Mesenchymal stem cell (in vitro differentiated cells and primary cell): Measurements from ENCODE around the gene TGFBI.

Experiments used
- DNase-seq: peaks from one replicate; pipeline ENCODE4 v3.0.0-alpha.2; 2013
- H2AFZ ChIP-seq: one replicate; pipeline ENCODE4 v1.6.1; 2013; ENCODE audit warnings: low read depth, mild to moderate bottlenecking, control low read depth, inconsistent platforms, low read length, moderate library complexity
- H2AK5ac ChIP-seq: 2 replicates; pipeline ENCODE4 v1.6.1; 2013; ENCODE audit warnings: low read length, moderate library complexity, mild to moderate bottlenecking, inconsistent platforms; ENCODE audit not compliant: severe bottlenecking
- H2BK120ac ChIP-seq: one replicate; pipeline ENCODE4 v1.6.1; 2013; ENCODE audit warnings: low read depth, mild to moderate bottlenecking, inconsistent platforms, low read length, moderate library complexity
- H2BK12ac ChIP-seq, 2 experiments: one replicate each; pipeline ENCODE4 v1.6.1; 2013; ENCODE audit warnings: inconsistent platforms in 2 of 2, low read length in 2 of 2, mild to moderate bottlenecking in 2 of 2, moderate library complexity in 2 of 2, control low read depth in 1 of 2
- H2BK15ac ChIP-seq: one replicate; pipeline ENCODE4 v1.6.1; 2013; ENCODE audit warnings: mild to moderate bottlenecking, low read depth, inconsistent platforms; ENCODE audit not compliant: poor library complexity, severe bottlenecking
- H2BK5ac ChIP-seq: 2 replicates; pipeline ENCODE4 v1.6.1; 2013; ENCODE audit warnings: low read depth, mild to moderate bottlenecking, low read length, control low read depth, inconsistent platforms; ENCODE audit not compliant: poor library complexity, severe bottlenecking
- H3K14ac ChIP-seq, 2 experiments: one replicate each; pipeline ENCODE4 v1.6.1; 2013; ENCODE audit warnings: inconsistent platforms in 2 of 2, low read length in 2 of 2, control low read depth in 1 of 2, mild to moderate bottlenecking in 1 of 2, moderate library complexity in 1 of 2
- H3K18ac ChIP-seq, 2 experiments: one replicate each; pipeline ENCODE4 v1.6.1; 2013; ENCODE audit warnings: inconsistent platforms in 2 of 2, low read length in 2 of 2, control low read depth in 1 of 2, low read depth in 1 of 2, mild to moderate bottlenecking in 1 of 2
- H3K23ac ChIP-seq, 2 experiments: one replicate each; pipeline ENCODE4 v1.6.1; 2013; ENCODE audit warnings: inconsistent platforms in 2 of 2, low read length in 2 of 2, mild to moderate bottlenecking in 2 of 2, moderate library complexity in 2 of 2, control low read depth in 1 of 2
- H3K27ac ChIP-seq: 2 replicates; pipeline ENCODE4 v1.5.1; 2013; ENCODE audit warnings: mild to moderate bottlenecking, moderate library complexity, low read length, control low read depth, inconsistent platforms; ENCODE audit not compliant: poor library complexity, severe bottlenecking
- H3K27me3 ChIP-seq, 2 experiments: 2 replicates each; pipeline versions ENCODE4 v1.6.1 to v1.7.0; 2013; ENCODE audit warnings: low read length in 2 of 2, mild to moderate bottlenecking in 2 of 2, moderate library complexity in 2 of 2, control low read depth in 1 of 2, inconsistent platforms in 1 of 2; ENCODE audit not compliant: control insufficient read depth in 1 of 2, insufficient read depth in 1 of 2
- H3K36me3 ChIP-seq, 2 experiments: 2 replicates each; pipeline versions ENCODE4 v1.6.1 to v1.7.0; 2013; ENCODE audit warnings: low read length in 2 of 2, control low read depth in 1 of 2, inconsistent platforms in 1 of 2, low read depth in 1 of 2, mild to moderate bottlenecking in 1 of 2; ENCODE audit not compliant: insufficient read depth in 2 of 2, control insufficient read depth in 1 of 2
- H3K4ac ChIP-seq, 2 experiments: one replicate each; pipeline ENCODE4 v1.6.1; 2013; ENCODE audit warnings: inconsistent platforms in 2 of 2, low read length in 2 of 2, mild to moderate bottlenecking in 2 of 2, moderate library complexity in 2 of 2, control low read depth in 1 of 2, low read depth in 1 of 2
- H3K4me1 ChIP-seq: 2 replicates; pipeline ENCODE4 v1.6.1; 2013; ENCODE audit warnings: low read depth, low read length, control low read depth; ENCODE audit not compliant: control insufficient read depth, insufficient read depth
- H3K4me2 ChIP-seq: 2 replicates; pipeline ENCODE4 v1.6.1; 2013; ENCODE audit warnings: low read length, mild to moderate bottlenecking, inconsistent platforms; ENCODE audit not compliant: poor library complexity, severe bottlenecking
- H3K4me3 ChIP-seq, 2 experiments: 2 replicates each; pipeline versions ENCODE4 v1.5.1 to v1.7.0; 2013; ENCODE audit warnings: low read length in 2 of 2, mild to moderate bottlenecking in 2 of 2, control low read depth in 1 of 2, low read depth in 1 of 2; ENCODE audit not compliant: insufficient read depth in 1 of 2
- H3K79me1 ChIP-seq: replicated peaks from 2 replicates; pipeline ENCODE4 v1.6.1; 2013; ENCODE audit warnings: mild to moderate bottlenecking, control low read depth, low read length, inconsistent platforms; ENCODE audit not compliant: poor library complexity, severe bottlenecking
- H3K9ac ChIP-seq: 2 replicates; pipeline ENCODE4 v1.7.0; 2013; ENCODE audit warnings: mild to moderate bottlenecking, low read length, moderate library complexity
- H3K9me3 ChIP-seq: 2 replicates; pipeline ENCODE4 v1.7.0; 2013; ENCODE audit warnings: mild to moderate bottlenecking, low read length; ENCODE audit not compliant: control insufficient read depth
- H4K8ac ChIP-seq: one replicate; pipeline ENCODE4 v1.6.1; 2013; ENCODE audit warnings: inconsistent platforms, mild to moderate bottlenecking, low read length, moderate library complexity
- H4K91ac ChIP-seq: one replicate; pipeline ENCODE4 v1.6.1; 2013; ENCODE audit warnings: mild to moderate bottlenecking, low read length, inconsistent platforms
- WGBS: methylation state at CpG from one replicate; pipeline ENCODE4 v1.1.7; 2013; ENCODE audit warnings: mixed read lengths; 5-methylcytosine and 5-hydroxymethylcytosine counted together

The TGFBI gene

DNA sequence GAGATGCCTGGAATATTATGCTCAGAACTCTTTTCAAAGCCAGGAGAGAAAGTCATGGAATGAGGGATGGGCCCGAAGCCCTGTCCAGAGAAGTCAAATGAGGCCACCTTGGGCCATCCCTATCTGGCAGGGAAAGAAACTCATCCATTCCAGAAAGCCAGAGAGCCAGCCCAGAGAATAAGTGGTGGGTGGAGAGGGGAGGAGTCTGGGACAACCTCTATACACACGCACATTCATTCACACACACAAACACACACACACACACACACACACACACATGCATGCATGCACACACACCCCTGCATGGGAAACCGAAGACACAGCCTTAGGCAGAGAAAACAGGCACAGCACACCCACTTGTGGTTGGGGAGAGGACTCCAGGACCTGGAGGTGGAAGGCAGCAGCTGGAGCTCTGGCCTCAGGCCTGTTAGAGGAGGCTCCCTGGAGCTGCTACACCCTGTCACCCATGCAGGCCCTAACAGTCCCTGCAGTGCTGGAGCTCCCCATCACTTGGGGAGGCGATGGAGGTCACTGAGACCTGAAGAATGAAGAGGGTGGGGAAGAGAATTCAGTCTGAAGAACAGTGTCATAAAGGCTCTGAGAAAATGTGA lies 38.0 kb downstream of the TGFBI start:
- Histone ChIP-seq H3K4me1 (peaks cover 9% of the 10 kb centered on the region), H3K27ac (peak overlapping the region; percentile 20)

DNA sequence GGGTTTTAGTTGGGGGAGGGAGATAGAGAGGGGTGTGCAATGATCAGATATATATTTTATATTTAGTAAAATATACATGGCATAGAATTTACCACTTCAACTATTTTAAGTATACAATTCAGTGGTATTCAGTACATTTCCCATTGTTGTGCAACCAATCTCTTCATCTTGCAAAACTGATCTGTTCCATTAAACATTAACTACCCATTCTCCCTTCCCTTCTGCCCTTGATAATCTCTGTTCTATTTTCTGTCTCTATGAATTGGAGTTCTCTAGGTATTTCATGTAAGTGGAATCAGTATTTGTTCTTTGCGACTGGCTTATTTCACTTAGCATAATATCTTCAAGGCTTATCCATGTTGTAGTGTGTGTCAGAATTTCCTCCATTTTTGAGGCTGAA lies 38.6 kb downstream of the TGFBI start:
- H3K14ac ChIP-seq, result no peak overlapping the region
- no peak overlapping the region for H2AK5ac ChIP-seq
- no peak for DNase-seq
- no peaks in the 10 kb centered on the region for H3K79me1 ChIP-seq
- no peak overlapping the region for H3K9ac ChIP-seq
- H3K36me3 ChIP-seq, result peaks cover 22 to 27% of the 10 kb centered on the region in 2 experiments
- no peaks in the 10 kb centered on the region for H3K9me3 ChIP-seq
- H3K23ac ChIP-seq, result no peak overlapping the region
- no peak overlapping the region for H2BK120ac ChIP-seq
- H3K4ac ChIP-seq, result no peak overlapping the region
- no peak overlapping the region for H2BK5ac ChIP-seq
- no peak overlapping the region for H2BK15ac ChIP-seq
- no peak overlapping the region for H4K91ac ChIP-seq
- H2AFZ ChIP-seq, result no peak overlapping the region
- H2BK12ac ChIP-seq, result no peak overlapping the region
- no peak overlapping the region for H3K4me2 ChIP-seq
- no peak overlapping the region for H3K4me3 ChIP-seq
- no peaks in the 10 kb centered on the region for H3K27me3 ChIP-seq
- no peak overlapping the region for H4K8ac ChIP-seq
- no CpG with 5 or more reads among the region's 1 CpG for WGBS
- H3K27ac ChIP-seq, result no peak overlapping the region
- H3K4me1 ChIP-seq, result peaks cover 9% of the 10 kb centered on the region
- no peak overlapping the region for H3K18ac ChIP-seq

More for the DNA sequence above, 38.0 kb downstream of the TGFBI start:
- Histone ChIP-seq H3K18ac (no peak overlapping the region), H2AK5ac (no peak overlapping the region), H2BK5ac (no peak overlapping the region), H3K9ac (no peak overlapping the region), H3K4me3 (no peak overlapping the region), H3K9me3 (no peaks in the 10 kb centered on the region), H4K91ac (no peak overlapping the region), H3K79me1 (no peaks in the 10 kb centered on the region), H3K27me3 (no peaks in the 10 kb centered on the region), H3K4ac (no peak overlapping the region), H3K4me2 (no peak overlapping the region), H2BK12ac (peak overlapping the region in 1 of 2 experiments; percentile 72), H3K14ac (no peak overlapping the region), H2BK120ac (no peak overlapping the region), H3K23ac (no peak overlapping the region), H3K36me3 (peaks cover 29 to 34% of the 10 kb centered on the region in 2 experiments), H4K8ac (peak overlapping the region; percentile 19), H2BK15ac (no peak overlapping the region), H2AFZ (no peak overlapping the region)
- WGBS, result 75% methylated on average over 3 of the region's 4 CpGs
- DNase-seq, result peak; percentile 83

DNA sequence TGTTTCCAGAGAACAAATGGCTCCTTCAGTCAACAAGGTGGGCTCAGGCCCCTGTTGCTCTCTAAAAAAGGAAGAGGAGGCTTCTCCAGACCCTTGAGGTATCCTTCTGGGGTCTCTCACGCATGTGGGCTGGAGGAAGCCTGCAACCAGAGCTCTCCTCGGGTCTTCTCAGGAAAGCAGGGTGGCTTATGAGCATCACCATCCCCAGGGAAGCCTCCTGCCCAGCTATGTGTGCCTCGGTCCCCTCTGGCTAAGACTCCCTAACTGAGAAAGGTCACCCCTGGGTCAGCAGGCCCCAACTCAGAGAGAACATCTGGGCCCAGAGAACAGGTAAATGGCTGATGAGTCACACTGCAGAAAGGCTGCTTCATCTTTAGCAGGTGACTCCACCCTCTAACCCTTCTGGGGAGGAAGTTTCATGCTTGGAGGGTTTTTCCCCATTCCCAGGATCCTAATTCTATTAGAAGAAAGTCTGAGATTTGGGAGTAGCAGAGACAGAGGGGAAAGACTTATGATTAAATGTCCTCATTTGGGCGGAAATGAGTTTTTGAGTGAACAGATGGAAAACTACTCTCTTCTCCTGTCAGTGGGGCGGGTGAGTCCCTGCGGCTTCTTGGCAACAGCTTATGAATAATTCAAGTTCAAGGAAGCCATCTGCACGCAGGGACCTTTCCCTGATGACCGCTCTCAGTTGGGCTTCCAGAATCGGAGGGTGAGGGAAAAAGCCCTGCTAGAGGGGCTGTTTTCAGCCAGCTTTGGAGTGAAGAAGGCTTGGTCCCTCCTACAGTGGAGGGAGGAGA lies 41.9 kb downstream of the TGFBI start:
- H3K79me1 ChIP-seq, result no peaks in the 10 kb centered on the region
- H3K4ac ChIP-seq, result no peak overlapping the region
- no peak for DNase-seq
- H3K9me3 ChIP-seq, result no peaks in the 10 kb centered on the region
- H2BK12ac ChIP-seq, result no peak overlapping the region
- H3K27ac ChIP-seq, result no peak overlapping the region
- H3K4me3 ChIP-seq, result no peak overlapping the region
- no peaks in the 10 kb centered on the region for H3K27me3 ChIP-seq
- no peak overlapping the region for H3K23ac ChIP-seq
- no peak overlapping the region for H2BK120ac ChIP-seq
- H3K36me3 ChIP-seq, result no peaks in the 10 kb centered on the region
- H2BK15ac ChIP-seq, result no peak overlapping the region
- no peak overlapping the region for H3K18ac ChIP-seq
- H4K8ac ChIP-seq, result no peak overlapping the region
- H3K9ac ChIP-seq, result no peak overlapping the region
- no peak overlapping the region for H2AFZ ChIP-seq
- no peak overlapping the region for H2AK5ac ChIP-seq
- WGBS, result 94% methylated on average over 9 of the region's 9 CpGs
- no peak overlapping the region for H3K4me2 ChIP-seq
- H4K91ac ChIP-seq, result no peak overlapping the region
- H3K14ac ChIP-seq, result no peak overlapping the region
- H2BK5ac ChIP-seq, result no peak overlapping the region
- peaks cover 7% of the 10 kb centered on the region for H3K4me1 ChIP-seq

DNA sequence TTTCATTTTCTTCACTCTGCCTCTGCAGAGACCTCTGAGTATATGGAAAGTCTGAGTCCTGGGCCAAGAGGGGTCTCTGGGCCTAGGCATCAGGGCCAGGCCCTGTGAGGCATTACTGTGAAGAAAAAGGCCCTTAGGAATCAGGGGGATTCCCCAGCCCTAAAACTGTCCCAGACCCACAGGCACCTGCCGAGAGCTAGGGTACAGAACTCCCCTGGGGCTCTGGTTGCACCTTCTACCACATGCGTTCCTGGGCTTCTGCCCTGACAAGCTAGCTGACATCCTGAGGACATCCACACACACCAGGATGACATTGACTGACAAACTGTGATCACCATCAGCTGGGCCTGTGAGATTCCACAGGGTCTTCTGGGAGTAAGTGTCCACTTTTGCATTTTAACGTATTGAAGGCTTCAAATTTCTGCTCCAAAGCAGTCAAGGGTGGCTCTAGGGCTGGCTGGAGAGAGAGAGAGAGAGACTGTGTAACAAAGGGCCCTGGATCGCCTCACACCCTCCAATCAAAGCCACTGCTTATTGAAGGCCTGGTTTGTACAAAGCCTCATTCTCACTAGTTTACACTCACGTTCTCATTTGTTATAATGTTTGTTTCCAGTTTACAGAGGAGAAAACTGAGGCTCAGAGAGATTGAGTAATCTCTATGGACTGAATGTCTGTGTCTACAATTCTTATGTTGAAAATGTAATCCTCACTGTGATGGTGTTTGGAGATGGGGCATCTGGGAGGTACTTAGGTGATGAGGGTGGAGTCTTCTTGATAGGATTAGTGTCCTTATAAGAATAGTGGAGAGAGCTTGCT lies 45.1 kb downstream of the TGFBI start:
- Histone ChIP-seq H3K27ac (no peak overlapping the region), H3K36me3 (no peaks in the 10 kb centered on the region), H3K23ac (no peak overlapping the region), H3K4ac (no peak overlapping the region), H2BK5ac (no peak overlapping the region), H2BK12ac (no peak overlapping the region), H3K9ac (no peak overlapping the region), H2BK15ac (no peak overlapping the region), H4K8ac (no peak overlapping the region), H2AFZ (no peak overlapping the region), H3K79me1 (no peaks in the 10 kb centered on the region), H3K18ac (no peak overlapping the region), H3K14ac (no peak overlapping the region), H3K27me3 (peaks cover 4% of the 10 kb centered on the region in 2 experiments), H3K9me3 (no peaks in the 10 kb centered on the region), H2AK5ac (no peak overlapping the region), H3K4me1 (peaks cover 2% of the 10 kb centered on the region), H2BK120ac (no peak overlapping the region), H4K91ac (no peak overlapping the region), H3K4me2 (no peak overlapping the region), H3K4me3 (no peak overlapping the region)
- DNase-seq, result no peak
- 88% methylated on average over 4 of the region's 5 CpGs for WGBS
